ENCODE measurements around the gene LRRC28. TPM values are rescaled to one million over a fixed set of nuclear protein-coding genes. Genes with fewer than 3 reads are reported as not detected.
A peak's percentile ranks its signal among the peaks of the same experiment; 100 is the strongest.

LRRC28 gene
- total and polyA plus RNA-seq, 12 donors = 3.0 to 31.9 (median 22.5) TPM

GRCh38 chr15:99424978-99425656 lies 173.8 kb downstream of the LRRC28 start:
- H3K9me3 ChIP-seq = peaks cover 0 to 3% (median 0%) of the 10 kb centered on the region in 11 donors
- H3K4me1 ChIP-seq = peaks cover 4 to 45% (median 29%) of the 10 kb centered on the region in 9 donors
- no peak for TF ChIP-seq CTCF (IDR thresholded peaks at IDR 0.05)
- no peaks in the 10 kb centered on the region for H3K27me3 ChIP-seq
- intact Hi-C loops (cut with DNase I) = loop anchor here in 3 of 10 donors (1.0 to 10.0 kb wide), 3 partner anchors 60 to 142 kb away; partner anchors contain the start of gene MEF2A (in 2 of the 3)
- H3K36me3 ChIP-seq = no peaks in the 10 kb centered on the region
- peak; percentile 71 to 80 for DNase-seq
- 30 to 34% methylated on average over 16 of the region's 16 CpGs for WGBS, 2 donors
- peak; percentile 79 to 94 (median 90) for ATAC-seq
- no peak overlapping the region for H3K4me3 ChIP-seq
- H3K27ac ChIP-seq = peak overlapping the region; percentile 70 to 99 (median 94)

- Histone ChIP-seq H3K9me3 (peaks cover 0 to 3% (median 0%) of the 10 kb centered on the region in 11 donors), H3K27me3 (no peaks in the 10 kb centered on the region), H3K27ac (peak overlapping the region; percentile 70 to 99 (median 94)), H3K36me3 (no peaks in the 10 kb centered on the region), H3K4me3 (no peak overlapping the region), H3K4me1 (peaks cover 4 to 45% (median 29%) of the 10 kb centered on the region in 9 donors)
- 32 to 37% methylated on average over 19 of the region's 19 CpGs for WGBS, 2 donors
- peak; percentile 48 to 82 (median 62) for ATAC-seq
- TF ChIP-seq CTCF (IDR thresholded peaks at IDR 0.05) = peak in 6 of 9 donors; percentile 14 to 45 (median 30)
- intact Hi-C loops (cut with DNase I) = loop anchor here in 3 of 10 donors (1.0 to 10.0 kb wide), 3 partner anchors 59 to 142 kb away; partner anchors contain the start of gene MEF2A (in 2 of the 3)
- DNase-seq = peak; percentile 50 to 51
Measured at GRCh38 chr15:99425657-99426301, 174.5 kb downstream of the LRRC28 start.

GRCh38 chr15:99426431-99427105 lies 175.3 kb downstream of the LRRC28 start:
- Histone ChIP-seq H3K4me1 (peaks cover 4 to 41% (median 26%) of the 10 kb centered on the region in 9 donors), H3K9me3 (peaks cover 0 to 3% (median 0%) of the 10 kb centered on the region in 11 donors)

More at GRCh38 chr15:99426431-99427105, 175.3 kb downstream of the LRRC28 start:
- Histone ChIP-seq H3K27me3 (no peaks in the 10 kb centered on the region), H3K27ac (peak overlapping the region in 9 of 10 donors; percentile 90 to 99 (median 95)), H3K4me3 (no peak overlapping the region), H3K36me3 (no peaks in the 10 kb centered on the region)
- TF ChIP-seq CTCF (IDR thresholded peaks at IDR 0.05) = no peak
- DNase-seq (no peak), ATAC-seq (no peak)
- intact Hi-C loops (cut with DNase I) = loop anchor here in 2 of 10 donors (5.0 to 10.0 kb wide), 2 partner anchors 58 to 141 kb away; partner anchors contain the start of gene MEF2A (in 1 of the 2)
- WGBS, 2 donors = 88% methylated on average over 26 of the region's 26 CpGs
